Measurements from ENCODE around the gene CCZ1. TPM values are rescaled to one million over a fixed set of nuclear protein-coding genes. Genes with fewer than 3 reads are reported as not detected.
"Not testable (repeated sequence)": the region's sequence is repeated elsewhere in the genome, so short reads cannot be mapped to it uniquely, and the experiment has no call there.

The CCZ1 gene
- total and polyA plus RNA-seq, 11 donors, result 24.0 to 64.4 (median 52.1) TPM

DNA sequence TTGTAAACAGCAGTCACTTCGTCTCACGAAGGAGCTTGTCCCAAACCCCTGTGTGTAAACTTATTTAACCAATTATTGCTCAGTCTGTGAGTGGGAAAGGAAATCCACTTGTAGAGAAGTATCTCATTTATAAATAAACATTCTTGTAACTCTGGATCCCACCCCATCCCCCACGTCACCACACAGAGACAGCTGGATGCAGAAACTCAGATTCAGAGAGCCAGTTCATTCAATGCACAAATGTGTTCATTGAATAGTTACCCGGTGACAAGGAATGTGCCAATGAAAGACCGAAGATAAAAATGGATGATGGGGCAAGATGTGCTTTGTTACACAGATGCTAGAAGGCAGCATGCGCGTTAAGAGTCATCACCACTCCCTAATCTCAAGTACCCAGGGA is 26.2 kb upstream of the CCZ1 start:
- Histone ChIP-seq H3K36me3 (no peaks in the 10 kb centered on the region), H3K9me3 (peaks cover 0 to 5% (median 0%) of the 10 kb centered on the region in 12 donors), H3K27ac (no peak overlapping the region), H3K27me3 (peaks cover 0 to 6% (median 0%) of the 10 kb centered on the region in 9 donors), H3K4me1 (no peaks in the 10 kb centered on the region), H3K4me3 (no peak overlapping the region)
- 43 to 46% (median 44%) methylated on average over 7 of the region's 7 CpGs for WGBS, 4 donors
- DNase-seq, result no peak
- ATAC-seq, result no peak
- intact Hi-C loops (cut with DNase I), result no loop called here
- TF ChIP-seq CTCF (IDR thresholded peaks at IDR 0.05) (no peak), POLR2A (IDR thresholded peaks at IDR 0.05) (no peak)

DNA sequence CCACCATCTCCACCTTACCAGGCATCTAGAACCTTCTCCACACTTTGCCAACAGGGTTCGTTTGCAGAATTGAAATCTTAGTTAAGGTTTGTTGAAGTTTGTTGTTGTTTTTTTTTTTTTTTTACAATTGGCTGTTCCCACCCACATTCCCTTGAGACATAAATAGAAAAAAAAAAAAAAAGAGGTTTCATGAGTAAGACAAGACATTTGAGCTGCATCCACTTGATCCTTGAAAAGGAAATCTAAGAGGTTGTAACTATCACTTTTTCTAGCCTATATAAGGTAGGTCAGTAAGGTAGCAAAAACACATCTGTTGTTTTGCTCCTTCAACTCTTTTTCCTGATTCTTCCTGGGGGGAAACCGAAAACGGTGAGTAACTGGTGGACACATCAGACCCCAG is 18.9 kb upstream of the CCZ1 start:
- DNase-seq; intact Hi-C loops (cut with DNase I); H3K4me1 ChIP-seq; H3K4me3 ChIP-seq; ATAC-seq; H3K9me3 ChIP-seq; H3K36me3 ChIP-seq; H3K27me3 ChIP-seq; H3K27ac ChIP-seq: not testable (repeated sequence)
- 68 to 85% (median 78%) methylated on average over 3 of the region's 3 CpGs for WGBS, 4 donors

- ATAC-seq; H3K9me3 ChIP-seq; H3K4me3 ChIP-seq; H3K27me3 ChIP-seq; H3K36me3 ChIP-seq; H3K27ac ChIP-seq; intact Hi-C loops (cut with DNase I); H3K4me1 ChIP-seq; DNase-seq: not testable (repeated sequence)
- 71 to 79% (median 75%) methylated on average over 6 of the region's 6 CpGs for WGBS, 4 donors
Measured at GRCh38 chr7:5880106-5880505, 18.4 kb upstream of the CCZ1 start.

DNA sequence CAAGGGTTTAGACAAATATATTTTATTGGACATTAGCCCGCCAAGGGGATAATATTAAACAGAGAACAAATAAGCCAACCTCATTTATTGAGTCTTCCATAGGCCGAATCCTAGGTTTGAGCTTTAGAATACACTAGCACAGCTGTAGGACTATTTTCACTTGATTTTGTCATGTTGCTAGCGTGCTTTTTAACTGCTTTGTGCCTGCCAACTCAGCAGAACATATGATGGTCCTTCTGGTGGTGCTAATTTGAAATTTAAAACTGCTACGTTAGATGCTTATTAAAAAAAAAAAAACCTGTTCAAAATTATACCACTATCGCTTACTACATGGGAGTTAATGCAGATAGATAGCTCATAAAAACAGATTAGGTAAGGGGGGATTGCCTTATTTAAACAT is 14.1 kb upstream of the CCZ1 start:
- H3K36me3 ChIP-seq; H3K9me3 ChIP-seq; ATAC-seq; H3K27ac ChIP-seq; H3K4me3 ChIP-seq; intact Hi-C loops (cut with DNase I); H3K27me3 ChIP-seq; DNase-seq; H3K4me1 ChIP-seq: not testable (repeated sequence)
- 92 to 95% (median 93%) methylated on average over 5 of the region's 5 CpGs for WGBS, 4 donors

DNA sequence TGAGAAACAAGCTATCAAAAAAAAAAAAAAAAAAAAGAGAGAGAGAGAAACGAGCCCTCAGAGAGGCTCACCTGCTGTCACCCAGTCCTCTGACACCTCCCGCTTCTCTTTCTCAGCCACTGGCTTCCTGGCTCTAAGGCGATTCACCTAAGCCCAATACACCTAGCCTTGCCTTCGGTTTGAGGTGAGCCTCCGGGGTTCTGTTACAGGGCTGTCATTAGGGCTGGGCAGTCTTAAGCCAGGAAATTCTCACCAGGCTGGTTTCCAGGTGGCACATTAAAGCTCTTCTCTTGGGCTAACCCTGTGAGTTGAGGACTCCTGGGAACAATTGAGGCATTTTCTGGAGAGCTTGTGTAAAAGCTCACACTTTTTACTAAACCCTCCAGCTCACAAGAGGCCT is 10.5 kb upstream of the CCZ1 start:
- H3K9me3 ChIP-seq; H3K27me3 ChIP-seq; H3K4me1 ChIP-seq; DNase-seq; H3K27ac ChIP-seq; ATAC-seq; H3K4me3 ChIP-seq; intact Hi-C loops (cut with DNase I); H3K36me3 ChIP-seq: not testable (repeated sequence)
- 83 to 90% (median 87%) methylated on average over 5 of the region's 5 CpGs for WGBS, 4 donors

DNA sequence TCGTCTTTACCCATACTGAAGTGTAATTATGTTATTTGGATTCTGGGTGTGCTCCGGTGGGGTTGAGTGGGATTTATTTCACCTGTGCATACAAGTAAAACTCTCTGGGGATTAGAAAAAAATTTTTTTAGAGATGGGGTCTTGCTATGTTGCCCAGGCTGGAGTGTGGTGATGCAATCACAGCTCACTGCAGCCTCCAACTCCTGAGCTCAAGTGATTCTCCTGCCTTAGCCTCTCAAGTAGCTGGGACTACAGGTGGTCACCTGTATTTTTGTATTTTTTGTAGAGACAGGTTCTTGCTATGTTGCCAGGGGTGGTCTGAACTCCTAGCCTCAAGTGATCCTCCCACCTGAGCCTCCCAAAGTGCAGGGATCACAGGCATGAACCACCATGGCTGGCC is 8.3 kb upstream of the CCZ1 start:
- H3K27ac ChIP-seq; DNase-seq; ATAC-seq; H3K4me3 ChIP-seq; H3K27me3 ChIP-seq; H3K36me3 ChIP-seq; H3K9me3 ChIP-seq; H3K4me1 ChIP-seq; intact Hi-C loops (cut with DNase I): not testable (repeated sequence)
- 83 to 97% (median 94%) methylated on average over 2 of the region's 2 CpGs for WGBS, 4 donors

GRCh38 chr7:5892498-5892897 is 6.0 kb upstream of the CCZ1 start:
- ATAC-seq (no peak), DNase-seq (no peak)
- intact Hi-C loops (cut with DNase I), result no loop called here
- H3K36me3 ChIP-seq, result no peaks in the 10 kb centered on the region
- no peaks in the 10 kb centered on the region for H3K4me1 ChIP-seq
- TF ChIP-seq POLR2A (IDR thresholded peaks at IDR 0.05) (no peak), CTCF (IDR thresholded peaks at IDR 0.05) (no peak)
- H3K27ac ChIP-seq, result no peak overlapping the region
- 94 to 97% (median 95%) methylated on average over 9 of the region's 9 CpGs for WGBS, 4 donors
- no peaks in the 10 kb centered on the region for H3K27me3 ChIP-seq
- H3K4me3 ChIP-seq, result no peak overlapping the region
- H3K9me3 ChIP-seq, result no peaks in the 10 kb centered on the region

GRCh38 chr7:5897369-5897919 is 1.1 kb upstream of the CCZ1 start:
- intact Hi-C loops (cut with DNase I); H3K27me3 ChIP-seq: not testable (repeated sequence)
- 58 to 71% (median 61%) methylated on average over 7 to 13 of the region's 13 CpGs for WGBS, 4 donors

GRCh38 chr7:5903002-5903401 is 4.5 kb downstream of the CCZ1 start:
- WGBS, 4 donors, result 95 to 98% (median 96%) methylated on average over 6 of the region's 6 CpGs
- peaks cover 0 to 49% (median 26%) of the 10 kb centered on the region in 9 donors for H3K36me3 ChIP-seq

More at GRCh38 chr7:5897369-5897919, 1.1 kb upstream of the CCZ1 start:
- DNase-seq, H3K4me1 ChIP-seq, H3K27ac ChIP-seq, ATAC-seq, H3K36me3 ChIP-seq, H3K9me3 ChIP-seq, H3K4me3 ChIP-seq: not testable (repeated sequence)

More at GRCh38 chr7:5903002-5903401, 4.5 kb downstream of the CCZ1 start:
- DNase-seq; intact Hi-C loops (cut with DNase I); H3K9me3 ChIP-seq; H3K4me1 ChIP-seq; H3K27ac ChIP-seq; ATAC-seq; H3K4me3 ChIP-seq; H3K27me3 ChIP-seq: not testable (repeated sequence)

All from heart left ventricle (tissue), 16 donors.